NCI-H524 (cell line): Measurements from ENCODE around the gene ST3GAL3.
A peak's percentile ranks its signal among the peaks of the same experiment; 100 is the strongest.
"Not testable (repeated sequence)": the region's sequence is repeated elsewhere in the genome, so short reads cannot be mapped to it uniquely, and the experiment has no call there.

Source experiments
- DNase-seq, 2 experiments: peaks; one replicate each; lab custom pipeline; 2025; lab: John Stamatoyannopoulos, UW

The ST3GAL3 gene

DNA sequence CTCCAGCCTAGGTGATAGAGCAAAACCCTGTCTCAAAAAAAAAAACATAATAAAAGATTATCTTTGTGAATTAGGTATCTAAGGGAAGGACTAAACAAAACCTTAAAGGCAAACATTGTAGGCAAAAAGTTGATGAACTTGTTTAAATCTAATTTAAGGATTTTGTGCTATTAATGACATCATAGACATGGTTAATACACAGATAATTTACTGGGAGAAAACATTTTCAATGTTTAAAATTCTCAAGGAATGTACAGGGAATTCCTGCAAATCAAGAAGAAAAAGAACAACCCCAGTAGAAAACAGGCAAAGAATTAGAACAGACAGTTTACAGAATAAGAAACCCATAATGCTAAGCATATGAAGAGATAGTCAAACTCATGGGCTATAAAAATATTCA, 47.6 kb downstream of the ST3GAL3 start:
- DNase-seq = no peak

DNA sequence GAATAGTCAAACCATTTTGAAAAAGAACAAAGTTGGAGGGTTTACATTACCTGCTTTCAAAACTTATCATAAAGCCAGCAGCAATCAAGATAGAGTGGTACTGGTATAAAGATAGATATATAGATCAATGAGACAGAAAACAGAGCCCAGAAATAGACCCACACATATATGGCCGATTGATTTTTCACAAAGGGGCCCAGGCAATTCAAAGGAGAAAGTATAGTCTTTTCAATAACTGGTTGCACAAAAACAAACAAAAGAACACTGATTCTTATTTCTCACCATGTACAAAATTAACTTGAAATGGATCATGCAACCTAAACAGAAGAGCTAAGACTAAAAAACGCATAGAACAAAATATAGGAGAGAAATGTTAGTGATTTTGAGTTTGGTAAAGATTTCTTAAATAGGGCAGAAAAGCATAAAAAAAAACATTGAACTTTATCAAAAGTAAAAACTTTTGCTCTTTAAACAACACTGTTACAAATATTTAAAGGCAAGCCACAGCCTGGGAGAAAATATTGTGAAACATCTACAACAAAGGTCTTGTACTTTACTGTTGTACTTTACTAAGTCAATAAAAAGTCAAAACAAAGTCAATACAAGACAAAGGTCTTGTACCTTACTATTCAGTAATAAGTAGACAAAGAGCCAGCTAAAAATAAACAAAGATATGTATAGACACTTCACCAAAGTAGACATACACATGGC, 50.2 kb downstream of the ST3GAL3 start:
- no peak for DNase-seq

- no peak for DNase-seq
These were observed 53.5 kb downstream of the ST3GAL3 start for GRCh38 chr1:43760745-43761317.

- DNase-seq = peak; percentile 77 to 92
These were observed 56.2 kb downstream of the ST3GAL3 start for GRCh38 chr1:43763497-43763973.

DNA sequence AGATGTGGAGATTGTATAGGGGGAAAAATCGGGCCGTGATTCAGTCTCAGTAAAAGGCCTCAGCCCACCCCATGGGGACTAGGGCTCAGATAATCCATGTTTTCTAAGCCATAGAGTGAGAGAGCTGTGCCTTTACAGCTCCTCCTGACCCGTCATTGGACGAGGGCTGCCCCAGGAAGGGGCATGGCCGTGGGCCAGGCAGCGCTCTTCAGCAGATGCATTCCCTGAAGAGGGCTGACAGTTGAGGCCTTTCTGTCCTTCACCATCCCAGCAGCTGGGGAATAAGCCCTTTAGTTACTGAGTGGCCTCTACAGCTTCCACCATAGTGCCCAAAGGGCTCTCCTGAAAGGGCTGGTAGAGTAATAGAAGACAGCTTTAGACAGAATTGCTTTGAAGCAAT, 57.2 kb downstream of the ST3GAL3 start:
- peak; percentile 72 to 84 for DNase-seq

GRCh38 chr1:43766086-43766784, 58.9 kb downstream of the ST3GAL3 start:
- peak; percentile 6 to 62 for DNase-seq

GRCh38 chr1:43766818-43767525, 59.6 kb downstream of the ST3GAL3 start:
- peak; percentile 27 to 75 for DNase-seq

- no peak for DNase-seq
These were observed 60.8 kb downstream of the ST3GAL3 start for GRCh38 chr1:43768168-43768567.

GRCh38 chr1:43769350-43769908, 62.1 kb downstream of the ST3GAL3 start:
- DNase-seq = no peak

DNA sequence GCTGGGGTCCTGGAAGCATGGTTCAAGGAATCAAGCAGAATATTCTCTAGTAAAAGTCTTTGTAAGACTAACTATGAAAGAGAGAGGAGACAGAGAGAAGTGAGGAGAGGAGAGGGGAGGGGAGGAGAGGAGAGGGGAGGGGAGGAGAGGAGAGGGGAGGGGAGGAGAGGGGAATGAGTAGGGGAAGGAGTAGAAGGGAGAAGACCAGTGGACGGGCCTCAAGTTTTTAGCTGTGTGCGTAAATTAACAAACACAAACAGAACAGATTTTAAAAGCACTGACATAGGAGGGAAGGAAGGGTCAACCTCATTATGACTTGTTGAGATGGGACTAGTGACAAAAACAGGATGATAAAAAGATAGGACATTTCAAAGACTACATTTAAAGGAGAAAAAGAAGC, 62.8 kb downstream of the ST3GAL3 start:
- no peak for DNase-seq

DNA sequence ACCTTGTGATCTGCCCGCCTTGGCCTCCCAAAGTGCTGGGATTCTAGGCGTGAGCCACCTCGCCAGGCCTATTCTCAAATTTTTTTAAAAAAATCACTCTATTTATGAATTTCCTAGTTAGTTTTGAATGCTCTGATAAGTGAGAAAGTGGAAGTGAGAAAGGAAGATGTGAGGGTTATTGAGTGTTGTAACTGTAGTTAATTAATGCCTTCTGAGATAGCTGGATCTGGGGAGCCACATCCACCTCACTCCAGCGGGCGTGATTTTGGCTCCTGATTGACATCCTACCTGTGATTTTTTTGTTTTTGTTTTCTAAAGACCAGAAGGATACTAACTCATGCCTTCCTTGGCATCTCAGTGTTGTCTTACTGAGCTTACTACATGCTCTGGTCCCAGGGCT, 65.6 kb downstream of the ST3GAL3 start:
- no peak for DNase-seq

- DNase-seq = no peak
These were observed 66.5 kb downstream of the ST3GAL3 start for GRCh38 chr1:43773821-43774220.

GRCh38 chr1:43774359-43774758, 67.0 kb downstream of the ST3GAL3 start:
- DNase-seq = no peak

DNA sequence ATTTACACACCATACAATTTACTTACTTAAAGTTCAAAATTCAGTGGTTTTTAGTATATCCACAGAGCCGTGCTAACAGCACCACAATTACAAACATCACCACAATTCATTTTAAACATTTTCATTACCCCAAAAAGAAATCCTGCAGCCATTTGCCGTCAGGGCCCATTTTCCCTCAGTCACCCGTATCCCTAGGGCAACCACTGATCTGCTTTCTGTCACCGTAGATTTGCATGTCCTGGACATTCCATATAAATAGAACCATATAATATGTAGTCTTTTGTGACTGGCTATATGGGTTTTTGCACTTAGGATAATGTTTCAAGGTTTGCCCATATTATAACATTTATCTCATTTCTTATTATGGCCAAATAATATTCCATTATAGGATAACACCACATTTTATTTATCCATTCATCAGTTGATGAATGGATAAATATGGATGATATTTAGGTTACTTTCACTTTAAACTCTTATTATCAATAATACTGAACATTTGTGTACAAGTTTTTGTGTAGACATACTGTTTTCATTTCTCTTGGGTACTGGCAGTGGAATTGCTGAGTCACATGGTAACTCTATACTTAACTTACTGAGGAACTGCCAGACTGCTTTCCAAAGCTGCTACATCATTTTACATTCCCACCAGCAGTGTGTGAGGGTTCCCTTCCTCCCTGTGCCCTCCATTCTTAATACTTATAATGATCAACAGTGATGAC, 68.9 kb downstream of the ST3GAL3 start:
- DNase-seq = no peak

DNA sequence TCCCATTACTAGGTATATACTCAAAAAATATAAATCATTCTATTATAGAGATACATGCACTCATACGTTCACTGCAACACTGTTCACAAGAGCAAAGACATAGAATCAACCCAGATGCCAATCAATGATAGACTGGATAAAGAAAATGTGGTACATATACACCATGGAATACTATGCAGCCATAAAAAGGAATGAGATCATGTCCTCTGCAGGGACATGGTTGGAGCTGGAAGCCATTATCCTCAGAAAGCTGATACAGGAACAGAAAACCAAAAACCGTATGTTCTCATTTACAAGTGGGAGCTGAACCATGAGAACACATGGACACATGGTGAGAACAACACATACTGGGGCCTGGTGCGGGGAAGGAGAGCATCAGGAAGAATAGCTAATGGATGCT, 70.6 kb downstream of the ST3GAL3 start:
- DNase-seq = not testable (repeated sequence)

- DNase-seq = no peak
These were observed 71.9 kb downstream of the ST3GAL3 start for GRCh38 chr1:43779266-43779665.

- DNase-seq = no peak
These were observed 72.6 kb downstream of the ST3GAL3 start for GRCh38 chr1:43779805-43780403.

DNA sequence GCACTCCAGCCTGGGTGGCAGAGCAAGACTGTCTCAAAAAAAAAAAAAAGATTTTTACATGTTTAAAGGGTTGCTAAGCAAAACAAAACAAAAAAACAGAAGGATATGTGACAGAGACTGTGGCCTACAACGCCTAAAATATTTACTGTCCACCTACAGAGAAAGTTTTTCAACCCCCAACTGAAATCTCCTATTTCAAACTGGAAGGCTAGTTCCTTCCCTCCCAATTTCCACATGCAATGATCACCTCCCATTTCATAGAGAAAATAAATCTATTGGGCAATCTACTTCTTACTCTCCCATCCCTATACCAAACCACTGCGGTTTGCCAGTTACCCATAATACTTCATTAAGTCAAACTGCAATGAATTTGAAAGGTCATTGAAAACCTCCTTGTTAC, 74.2 kb downstream of the ST3GAL3 start:
- DNase-seq = no peak

- DNase-seq = no peak
These were observed 75.8 kb downstream of the ST3GAL3 start for GRCh38 chr1:43783096-43783670.

- DNase-seq = no peak
These were observed 76.4 kb downstream of the ST3GAL3 start for GRCh38 chr1:43783671-43784205.
